Keratinocyte (primary cell): ENCODE results near the gene TCP11L1.

Source experiments
- CTCF ChIP-seq, 3 experiments: IDR thresholded peaks in 1 of 3; conservative IDR thresholded peaks in 1 of 3; optimal IDR thresholded peaks in 1 of 3; 2 replicates in 2 of 3; 3 replicates in 1 of 3; pipeline versions ENCODE3 to v1.5.1; 2011; ENCODE audit warnings: low read length in 3 of 3, mild to moderate bottlenecking in 3 of 3, moderate library complexity in 2 of 3, control low read depth in 1 of 3, inconsistent platforms in 1 of 3; ENCODE audit not compliant: insufficient read depth in 2 of 3; ENCODE audit errors: extremely low read depth in 1 of 3
- EZH2 ChIP-seq: IDR thresholded peaks from one replicate; pipeline ENCODE4 v1.6.1; 2012; ENCODE audit warnings: inconsistent platforms, mild to moderate bottlenecking, low read length, moderate library complexity

DNA sequence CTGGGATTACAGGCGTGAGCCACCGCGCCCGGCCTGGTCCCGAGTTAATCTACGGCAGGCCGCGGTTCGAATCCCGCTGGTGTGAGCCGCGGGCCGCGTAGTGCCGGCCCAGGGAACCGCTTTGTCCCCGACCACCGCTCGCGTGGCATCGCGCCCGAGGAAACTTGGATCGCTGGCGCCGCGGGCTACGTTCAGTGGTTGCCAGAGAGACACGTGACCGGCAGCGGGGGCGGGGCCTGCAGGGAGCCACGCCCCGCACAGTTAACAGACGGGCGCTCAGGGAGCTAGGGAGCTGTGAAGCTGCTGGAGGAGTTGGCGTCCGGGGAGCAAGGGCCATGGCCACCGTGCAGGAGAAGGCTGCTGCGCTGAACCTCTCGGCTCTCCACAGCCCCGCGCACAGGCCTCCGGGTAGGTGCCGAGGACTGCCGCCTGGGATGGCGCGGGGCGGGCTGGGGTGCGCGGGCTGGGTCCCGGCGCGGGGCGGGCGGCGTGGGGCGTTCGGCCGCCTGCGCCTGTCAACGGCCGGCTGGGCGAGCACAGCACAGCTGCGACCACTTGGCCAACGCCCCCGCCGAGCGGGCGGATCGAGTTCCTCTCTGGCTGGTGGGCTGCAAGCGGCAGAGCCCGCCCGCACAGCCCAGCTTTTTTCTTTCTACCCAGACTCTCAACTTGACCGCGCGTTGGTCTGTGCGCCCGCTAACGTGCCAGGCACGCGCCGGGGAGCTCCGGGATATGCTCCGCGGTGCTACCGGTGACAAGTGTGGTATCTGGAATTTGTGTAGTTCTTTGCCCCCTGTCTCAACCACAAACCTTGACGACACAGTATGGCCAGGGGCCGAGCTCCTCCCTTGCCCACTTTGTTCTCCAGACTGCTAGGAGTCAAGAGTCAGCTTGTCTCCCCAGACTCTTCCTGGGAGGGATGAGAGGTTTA, 23.5 kb upstream of the TCP11L1 start, which contains the start of gene DEPDC7:
- TF ChIP-seq CTCF (optimal IDR thresholded peaks at IDR 0.05 in 1 of 3, IDR thresholded peaks at IDR 0.05 in 1 of 3, conservative IDR thresholded peaks at IDR 0.05 in 1 of 3; ENCODE audit: extremely low read depth in 1 of 3, insufficient read depth in 2 of 3, low read length in 3 of 3) (no peak), EZH2 (no peak)
